Inflammatory macrophage treated with lipopolysaccharide for 4 hours (primary cell): Measurements from ENCODE around the gene H1-8.
"Not testable (repeated sequence)": the region's sequence is repeated elsewhere in the genome, so short reads cannot be mapped to it uniquely, and the experiment has no call there.

Experiments
- DNase-seq: peaks from one replicate; pipeline ENCODE4 v3.0.0-alpha.2; 2020

Gene H1-8

GRCh38 chr3:129543156-129543790 lies at the start of gene H1-8:
Gene H1-8, plus strand, starts transcription at chr3:129543175. Its CDS starts 44 bp downstream, at chr3:129543219.
- no peak for DNase-seq

GRCh38 chr3:129493206-129493605 lies 49.8 kb upstream of the H1-8 start:
- DNase-seq = no peak

GRCh38 chr3:129494499-129494898 lies 48.5 kb upstream of the H1-8 start:
- DNase-seq = not testable (repeated sequence)

- DNase-seq = not testable (repeated sequence)
Measured at GRCh38 chr3:129495006-129495639, 47.9 kb upstream of the H1-8 start.

- not testable (repeated sequence) for DNase-seq
Measured at GRCh38 chr3:129497876-129498275, 45.1 kb upstream of the H1-8 start.

GRCh38 chr3:129498603-129499488 lies 44.1 kb upstream of the H1-8 start:
- not testable (repeated sequence) for DNase-seq

- DNase-seq = not testable (repeated sequence)
Measured at GRCh38 chr3:129499604-129500333, 43.2 kb upstream of the H1-8 start.

GRCh38 chr3:129500334-129500658 lies 42.7 kb upstream of the H1-8 start:
- DNase-seq = no peak

GRCh38 chr3:129501630-129502029 lies 41.3 kb upstream of the H1-8 start:
- DNase-seq = no peak

GRCh38 chr3:129502641-129503408 lies 40.1 kb upstream of the H1-8 start:
- DNase-seq = no peak

- DNase-seq = no peak
Measured at GRCh38 chr3:129503471-129504291, 39.3 kb upstream of the H1-8 start.

GRCh38 chr3:129504471-129505100 lies 38.4 kb upstream of the H1-8 start:
- peak; percentile 25 for DNase-seq

- DNase-seq = no peak
Measured at GRCh38 chr3:129505341-129505740, 37.6 kb upstream of the H1-8 start.

- no peak for DNase-seq
Measured at GRCh38 chr3:129506231-129506742, 36.7 kb upstream of the H1-8 start.

- DNase-seq = no peak
Measured at GRCh38 chr3:129507181-129507831, 35.7 kb upstream of the H1-8 start.

- DNase-seq = no peak
Measured at GRCh38 chr3:129512595-129512994, 30.4 kb upstream of the H1-8 start.

- DNase-seq = no peak
Measured at GRCh38 chr3:129513705-129514104, 29.3 kb upstream of the H1-8 start.

GRCh38 chr3:129514110-129514509 lies 28.9 kb upstream of the H1-8 start:
- no peak for DNase-seq

GRCh38 chr3:129514563-129514962 lies 28.4 kb upstream of the H1-8 start:
- DNase-seq = no peak
